Measurements from ENCODE around the gene PCDH9.

The PCDH9 gene

GRCh38 chr13:66536746-66537145, 693.4 kb downstream of the PCDH9 start:
- DNase-seq (ENCODE audit: low spot score) (no peak), ATAC-seq (ENCODE audit: low read depth) (no peak)
- Histone ChIP-seq H3K9me3 (ENCODE audit: severe bottlenecking) (no peaks in the 10 kb centered on the region), H3K27me3 (ENCODE audit: insufficient read depth, poor library complexity, severe bottlenecking) (no peaks in the 10 kb centered on the region), H3K27ac (ENCODE audit: poor library complexity, severe bottlenecking) (no peak overlapping the region), H3K4me3 (ENCODE audit: severe bottlenecking) (no peak overlapping the region), H3K36me3 (ENCODE audit: low read depth) (no peaks in the 10 kb centered on the region), H3K4me1 (ENCODE audit: insufficient read depth, poor library complexity, severe bottlenecking) (no peaks in the 10 kb centered on the region)
- TF ChIP-seq CTCF (IDR thresholded peaks at IDR 0.05; ENCODE audit: poor library complexity, severe bottlenecking) = no peak

GRCh38 chr13:66534561-66534960, 695.6 kb downstream of the PCDH9 start:
- Histone ChIP-seq H3K4me1 (ENCODE audit: insufficient read depth, poor library complexity, severe bottlenecking) (no peaks in the 10 kb centered on the region), H3K27me3 (ENCODE audit: insufficient read depth, poor library complexity, severe bottlenecking) (no peaks in the 10 kb centered on the region), H3K9me3 (ENCODE audit: severe bottlenecking) (no peaks in the 10 kb centered on the region), H3K36me3 (ENCODE audit: low read depth) (no peaks in the 10 kb centered on the region), H3K4me3 (ENCODE audit: severe bottlenecking) (no peak overlapping the region), H3K27ac (ENCODE audit: poor library complexity, severe bottlenecking) (no peak overlapping the region)
- DNase-seq (ENCODE audit: low spot score) (no peak), ATAC-seq (ENCODE audit: low read depth) (no peak)
- no peak for TF ChIP-seq CTCF (IDR thresholded peaks at IDR 0.05; ENCODE audit: poor library complexity, severe bottlenecking)

- Histone ChIP-seq H3K36me3 (ENCODE audit: low read depth) (no peaks in the 10 kb centered on the region), H3K27ac (ENCODE audit: poor library complexity, severe bottlenecking) (no peak overlapping the region), H3K4me1 (ENCODE audit: insufficient read depth, poor library complexity, severe bottlenecking) (no peaks in the 10 kb centered on the region), H3K9me3 (ENCODE audit: severe bottlenecking) (no peaks in the 10 kb centered on the region), H3K4me3 (ENCODE audit: severe bottlenecking) (no peak overlapping the region), H3K27me3 (ENCODE audit: insufficient read depth, poor library complexity, severe bottlenecking) (no peaks in the 10 kb centered on the region)
- DNase-seq (ENCODE audit: low spot score) (no peak), ATAC-seq (ENCODE audit: low read depth) (no peak)
- no peak for TF ChIP-seq CTCF (IDR thresholded peaks at IDR 0.05; ENCODE audit: poor library complexity, severe bottlenecking)
Measured at GRCh38 chr13:66532845-66533244, 697.3 kb downstream of the PCDH9 start.

- no peak overlapping the region for H3K27ac ChIP-seq (ENCODE audit: poor library complexity, severe bottlenecking)
- H3K4me3 ChIP-seq (ENCODE audit: severe bottlenecking) = no peak overlapping the region
- DNase-seq (ENCODE audit: low spot score) = no peak
- H3K36me3 ChIP-seq (ENCODE audit: low read depth) = no peaks in the 10 kb centered on the region
- TF ChIP-seq CTCF (IDR thresholded peaks at IDR 0.05; ENCODE audit: poor library complexity, severe bottlenecking) = no peak
- no peaks in the 10 kb centered on the region for H3K9me3 ChIP-seq (ENCODE audit: severe bottlenecking)
- no peaks in the 10 kb centered on the region for H3K4me1 ChIP-seq (ENCODE audit: insufficient read depth, poor library complexity, severe bottlenecking)
- H3K27me3 ChIP-seq (ENCODE audit: insufficient read depth, poor library complexity, severe bottlenecking) = no peaks in the 10 kb centered on the region
- ATAC-seq (ENCODE audit: low read depth) = no peak
Measured at GRCh38 chr13:66532146-66532545, 698.0 kb downstream of the PCDH9 start.

- Histone ChIP-seq H3K4me1 (ENCODE audit: insufficient read depth, poor library complexity, severe bottlenecking) (no peaks in the 10 kb centered on the region), H3K36me3 (ENCODE audit: low read depth) (no peaks in the 10 kb centered on the region), H3K27me3 (ENCODE audit: insufficient read depth, poor library complexity, severe bottlenecking) (no peaks in the 10 kb centered on the region), H3K27ac (ENCODE audit: poor library complexity, severe bottlenecking) (no peak overlapping the region), H3K4me3 (ENCODE audit: severe bottlenecking) (no peak overlapping the region), H3K9me3 (ENCODE audit: severe bottlenecking) (no peaks in the 10 kb centered on the region)
- DNase-seq (ENCODE audit: low spot score) (no peak), ATAC-seq (ENCODE audit: low read depth) (no peak)
- TF ChIP-seq CTCF (IDR thresholded peaks at IDR 0.05; ENCODE audit: poor library complexity, severe bottlenecking) = no peak
Measured at GRCh38 chr13:66530686-66531085, 699.5 kb downstream of the PCDH9 start.
